HepG2 (cell line): ENCODE results near the gene CHL1. TPM values are rescaled to one million over a fixed set of nuclear protein-coding genes. Genes with fewer than 3 reads are reported as not detected.
A peak's percentile ranks its signal among the peaks of the same experiment; 100 is the strongest.

Experiments used
- CBX5 ChIP-seq: sonication (generic); formaldehyde crosslinking; IDR thresholded peaks from 2 replicates; pipeline ENCODE4 v1.4.0; 2020; ENCODE audit warnings: missing genetic modification reagents, borderline replicate concordance
- MAZ ChIP-seq, 2 experiments: sonication (generic) in 1 of 2; formaldehyde crosslinking in 1 of 2; IDR thresholded peaks; 2 replicates each; pipeline versions ENCODE4 v1.5.0 to v1.6.1; 2012 to 2020; ENCODE audit warnings: low read depth in 2 of 2, mild to moderate bottlenecking in 2 of 2, borderline replicate concordance in 1 of 2, improper control_type of control experiment in 1 of 2, low read length in 1 of 2, missing genetic modification reagents in 1 of 2, moderate library complexity in 1 of 2
- MED1 ChIP-seq: sonication (generic); formaldehyde crosslinking; IDR thresholded peaks from 2 replicates; pipeline ENCODE4 v1.4.0; 2020; ENCODE audit warnings: missing genetic modification reagents
- POLR2AphosphoS2 ChIP-seq: IDR thresholded peaks from 2 replicates; pipeline ENCODE4 v1.6.1; 2011; ENCODE audit warnings: low read depth, low read length, improper control_type of control experiment
- TCF12 ChIP-seq, 2 experiments: fragments of 450-650 bp in 1 of 2; sonication (generic) in 1 of 2; formaldehyde crosslinking in 1 of 2; IDR thresholded peaks; 2 replicates each; pipeline versions ENCODE4 v1.6.1 to v1.8.0; 2017 to 2022; ENCODE audit warnings: antibody characterized with exemption in 1 of 2, mild to moderate bottlenecking in 1 of 2, missing genetic modification reagents in 1 of 2, moderate library complexity in 1 of 2
- ZNF788 ChIP-seq: sonication (generic); formaldehyde crosslinking; IDR thresholded peaks from 2 replicates; pipeline ENCODE4 v1.5.0; 2020; ENCODE audit warnings: mild to moderate bottlenecking, missing genetic modification reagents, borderline replicate concordance
- polyA plus RNA-seq, 8 experiments: library from polyadenylated mRNA; depleted of rRNA in 3 of 8; stranded (reverse) in 7 of 8; unstranded in 1 of 8; fragments of >200 nt; fragmentation: Illumina TruSeq in 4 of 8; extraction: Trizol in 4 of 8; gene quantifications; 2 replicates each; pipeline versions ENCODE4 v1.2.1 to v1.2.3, GENCODE V29; 2011 to 2016; ENCODE audit warnings: low read depth in 4 of 8, missing spikeins in 1 of 8, mixed read lengths in 1 of 8; ENCODE audit not compliant: insufficient read depth in 1 of 8
- total RNA-seq, 5 experiments: library from RNA; depleted of rRNA; stranded (reverse); fragments of >200 nt; fragmentation: Illumina TruSeq; extraction: Trizol; gene quantifications; 2 replicates each; pipeline ENCODE4 v1.2.3, GENCODE V29; 2016; ENCODE audit warnings: low read depth in 1 of 5
- TF ChIP-seq, protein P1 (sequence below): sonication (generic); formaldehyde crosslinking; IDR thresholded peaks from 2 replicates; pipeline ENCODE4 v1.8.0; 2022; ENCODE audit warnings: mild to moderate bottlenecking, missing genetic modification reagents
- TF ChIP-seq, protein P2 (sequence below), 2 experiments: sonication (generic) in 1 of 2; formaldehyde crosslinking in 1 of 2; IDR thresholded peaks; 2 replicates each; pipeline versions ENCODE4 v1.6.1 to v1.9.0; 2014 to 2022; ENCODE audit warnings: antibody characterized with exemption in 1 of 2, borderline replicate concordance in 1 of 2, inconsistent platforms in 1 of 2, low read depth in 1 of 2, missing genetic modification reagents in 1 of 2

CHL1 gene
- total and polyA plus RNA-seq, 2 of the 13 experiments (the other 11 are each of a cell fraction or from before 2014, with no cell fraction given) = not detected

DNA sequence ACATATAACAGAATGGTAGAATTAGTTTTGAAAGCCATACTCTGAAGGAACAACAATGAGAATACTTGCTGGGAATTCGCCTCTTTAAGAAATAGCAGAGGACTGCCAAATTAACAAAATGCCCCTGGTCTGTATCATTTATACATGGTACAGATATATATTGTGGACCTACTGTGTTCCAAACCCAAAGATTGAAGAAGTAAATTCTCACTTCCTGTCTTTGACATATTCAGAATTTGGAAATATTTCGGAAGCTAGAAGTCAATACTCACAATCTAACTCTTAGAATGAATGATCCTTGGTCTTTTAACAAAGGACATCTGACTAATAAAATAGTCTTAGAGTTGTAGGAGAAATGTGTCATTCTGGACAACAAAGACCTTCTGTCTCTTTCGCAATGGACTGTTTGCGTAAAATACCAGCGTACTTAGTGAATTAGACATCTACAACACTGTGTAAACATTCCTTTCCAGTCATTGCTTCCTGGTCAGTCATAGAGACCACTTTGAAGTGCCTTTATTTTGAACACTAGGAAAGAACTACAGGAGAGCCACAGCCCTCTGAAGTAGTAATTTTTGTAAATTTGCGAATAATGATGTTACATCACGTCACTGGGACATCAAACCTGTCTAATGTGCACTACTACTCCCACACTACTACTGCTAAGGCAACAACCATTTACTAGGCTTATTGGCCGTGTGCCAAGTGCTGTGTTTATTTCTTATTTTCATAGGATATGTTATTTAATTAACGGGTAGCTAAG is 68.0 kb downstream of the CHL1 start (continued):
- TF ChIP-seq MAZ (IDR thresholded peaks at IDR 0.05; ENCODE audit: borderline replicate concordance, low read depth, low read length) (no peak), MAZ (CRISPR knock-in tag; IDR thresholded peaks at IDR 0.05; ENCODE audit: low read depth) (0 out of 2 replicates have a peak, but pooled peaks have one; percentile 30), MED1 (CRISPR knock-in tag) (peak; percentile 91), TCF12 (IDR thresholded peaks at IDR 0.05) (no peak), TCF12 (CRISPR knock-in tag; IDR thresholded peaks at IDR 0.05) (peak; percentile 80; the same call in 1 of the 2 replicates), CBX5 (CRISPR knock-in tag) (0 out of 2 replicates have a peak, but pooled peaks have one; percentile 46), POLR2AphosphoS2 (no peak), ZNF788 (peak; percentile 66; the same call in 1 of the 2 replicates)
- TF ChIP-seq, protein P1, sequence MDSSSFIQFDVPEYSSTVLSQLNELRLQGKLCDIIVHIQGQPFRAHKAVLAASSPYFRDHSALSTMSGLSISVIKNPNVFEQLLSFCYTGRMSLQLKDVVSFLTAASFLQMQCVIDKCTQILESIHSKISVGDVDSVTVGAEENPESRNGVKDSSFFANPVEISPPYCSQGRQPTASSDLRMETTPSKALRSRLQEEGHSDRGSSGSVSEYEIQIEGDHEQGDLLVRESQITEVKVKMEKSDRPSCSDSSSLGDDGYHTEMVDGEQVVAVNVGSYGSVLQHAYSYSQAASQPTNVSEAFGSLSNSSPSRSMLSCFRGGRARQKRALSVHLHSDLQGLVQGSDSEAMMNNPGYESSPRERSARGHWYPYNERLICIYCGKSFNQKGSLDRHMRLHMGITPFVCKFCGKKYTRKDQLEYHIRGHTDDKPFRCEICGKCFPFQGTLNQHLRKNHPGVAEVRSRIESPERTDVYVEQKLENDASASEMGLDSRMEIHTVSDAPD (CRISPR knock-in tag) = no peak
- TF ChIP-seq, protein P2, sequence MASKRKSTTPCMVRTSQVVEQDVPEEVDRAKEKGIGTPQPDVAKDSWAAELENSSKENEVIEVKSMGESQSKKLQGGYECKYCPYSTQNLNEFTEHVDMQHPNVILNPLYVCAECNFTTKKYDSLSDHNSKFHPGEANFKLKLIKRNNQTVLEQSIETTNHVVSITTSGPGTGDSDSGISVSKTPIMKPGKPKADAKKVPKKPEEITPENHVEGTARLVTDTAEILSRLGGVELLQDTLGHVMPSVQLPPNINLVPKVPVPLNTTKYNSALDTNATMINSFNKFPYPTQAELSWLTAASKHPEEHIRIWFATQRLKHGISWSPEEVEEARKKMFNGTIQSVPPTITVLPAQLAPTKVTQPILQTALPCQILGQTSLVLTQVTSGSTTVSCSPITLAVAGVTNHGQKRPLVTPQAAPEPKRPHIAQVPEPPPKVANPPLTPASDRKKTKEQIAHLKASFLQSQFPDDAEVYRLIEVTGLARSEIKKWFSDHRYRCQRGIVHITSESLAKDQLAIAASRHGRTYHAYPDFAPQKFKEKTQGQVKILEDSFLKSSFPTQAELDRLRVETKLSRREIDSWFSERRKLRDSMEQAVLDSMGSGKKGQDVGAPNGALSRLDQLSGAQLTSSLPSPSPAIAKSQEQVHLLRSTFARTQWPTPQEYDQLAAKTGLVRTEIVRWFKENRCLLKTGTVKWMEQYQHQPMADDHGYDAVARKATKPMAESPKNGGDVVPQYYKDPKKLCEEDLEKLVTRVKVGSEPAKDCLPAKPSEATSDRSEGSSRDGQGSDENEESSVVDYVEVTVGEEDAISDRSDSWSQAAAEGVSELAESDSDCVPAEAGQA (IDR thresholded peaks at IDR 0.05; ENCODE audit: low read depth) = peak; percentile 87
- TF ChIP-seq, protein P2 (CRISPR knock-in tag; IDR thresholded peaks at IDR 0.05; ENCODE audit: borderline replicate concordance) = no peak
